GM12891 (cell line): ENCODE data around the gene FBXO9.
"Not testable (repeated sequence)": the region's sequence is repeated elsewhere in the genome, so short reads cannot be mapped to it uniquely, and the experiment has no call there.

Source experiments
- DNase-seq: peaks from one replicate; pipeline ENCODE4 v3.0.0; 2011; ENCODE audit warnings: low spot score; ENCODE audit not compliant: insufficient read length
- FAIRE-seq: peaks from 2 replicates; lab custom pipeline; 2011; peaks lifted over from hg19 to GRCh38; lab: Jason Lieb, UNC
- PAX5 ChIP-seq: IDR thresholded peaks from 2 replicates; pipeline ENCODE4 v1.6.1; 2011; ENCODE audit warnings: low read length, moderate library complexity, mild to moderate bottlenecking; ENCODE audit not compliant: insufficient read depth, severe bottlenecking
- POLR2A ChIP-seq: IDR thresholded peaks from 2 replicates; pipeline ENCODE4 v1.6.1; 2011; ENCODE audit warnings: low read depth, low read length, control low read depth
- POLR2AphosphoS5 ChIP-seq: IDR thresholded peaks from 2 replicates; pipeline ENCODE4 v1.6.1; 2011; ENCODE audit warnings: low read depth, low read length, control low read depth
- POU2F2 ChIP-seq: IDR thresholded peaks from 2 replicates; pipeline ENCODE4 v1.6.1; 2011; ENCODE audit warnings: low read depth, mild to moderate bottlenecking, control low read depth, low read length, moderate library complexity
- SPI1 ChIP-seq: IDR thresholded peaks from 2 replicates; pipeline ENCODE4 v1.6.1; 2011; ENCODE audit warnings: low read depth, low read length, control low read depth
- TAF1 ChIP-seq: IDR thresholded peaks from 2 replicates; pipeline ENCODE4 v1.6.1; 2011; ENCODE audit warnings: low read depth, low read length, control low read depth

The FBXO9 gene

DNA sequence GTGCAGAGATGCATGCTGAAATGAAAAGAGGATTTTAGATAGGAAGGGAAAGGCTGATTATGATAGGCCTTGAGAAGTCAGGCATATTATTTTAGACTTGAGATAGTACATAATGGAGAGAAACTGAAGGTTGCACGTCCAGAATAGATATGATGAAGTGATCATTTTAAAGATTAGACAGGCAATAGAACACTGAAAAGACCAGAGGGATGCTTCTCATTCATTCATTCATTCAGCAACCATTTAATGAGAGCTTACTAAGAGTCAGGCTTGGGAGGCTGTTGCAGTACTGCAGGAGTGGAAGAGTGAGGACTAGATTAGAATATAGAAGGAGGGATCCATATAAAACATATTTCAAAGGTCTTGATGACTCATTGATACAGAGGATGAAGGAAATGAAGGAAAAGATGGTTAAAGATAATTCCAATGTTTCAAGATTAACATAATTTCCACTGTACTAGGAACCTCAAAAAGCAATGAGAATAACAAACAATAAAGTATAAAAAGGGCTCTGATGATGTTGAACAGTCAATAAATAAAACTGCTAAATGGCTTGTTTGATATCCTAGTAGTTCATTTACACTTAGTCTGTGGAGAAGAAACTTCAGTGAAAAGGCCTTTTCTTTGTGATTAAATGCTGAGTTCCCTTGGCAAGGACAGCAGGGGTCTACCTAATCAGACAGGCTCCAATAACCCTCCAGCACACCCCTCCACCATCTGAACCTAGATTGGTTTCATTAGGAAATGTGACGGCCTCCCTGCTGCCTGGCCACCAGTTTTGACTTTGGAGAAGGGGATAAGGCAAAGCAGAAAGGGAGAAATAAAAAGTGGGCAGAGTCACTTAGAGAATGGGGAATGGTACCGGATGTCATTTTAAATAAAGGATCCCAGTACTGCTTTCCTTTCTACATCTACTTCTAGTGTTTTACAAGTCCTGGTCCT, 5.3 kb upstream of the FBXO9 start:
- FAIRE-seq, result no peak
- TF ChIP-seq POLR2A, result no peak
- no peak for TF ChIP-seq PAX5
- no peak for TF ChIP-seq POU2F2
- TF ChIP-seq TAF1, result no peak
- no peak for TF ChIP-seq SPI1
- TF ChIP-seq POLR2AphosphoS5, result no peak
- DNase-seq, result no peak

DNA sequence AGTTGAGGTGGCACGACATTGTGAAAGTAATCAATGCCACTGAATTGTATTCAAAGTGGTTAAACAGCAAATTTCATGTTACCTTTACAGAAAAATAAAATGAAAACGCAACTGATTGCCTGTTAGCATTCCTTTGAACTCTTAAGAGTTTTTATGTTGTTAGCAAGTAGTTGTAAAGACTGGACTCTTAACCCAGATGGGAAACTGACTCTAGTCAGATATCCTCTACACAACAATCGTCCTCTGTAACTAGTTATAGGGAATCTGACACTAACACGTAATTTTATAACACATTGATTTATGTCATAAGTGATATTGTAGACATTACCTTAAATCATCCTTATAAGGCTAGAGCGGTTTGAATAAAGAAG, 3.0 kb upstream of the FBXO9 start:
- DNase-seq (no peak), FAIRE-seq (no peak)
- no peak for TF ChIP-seq PAX5

DNA sequence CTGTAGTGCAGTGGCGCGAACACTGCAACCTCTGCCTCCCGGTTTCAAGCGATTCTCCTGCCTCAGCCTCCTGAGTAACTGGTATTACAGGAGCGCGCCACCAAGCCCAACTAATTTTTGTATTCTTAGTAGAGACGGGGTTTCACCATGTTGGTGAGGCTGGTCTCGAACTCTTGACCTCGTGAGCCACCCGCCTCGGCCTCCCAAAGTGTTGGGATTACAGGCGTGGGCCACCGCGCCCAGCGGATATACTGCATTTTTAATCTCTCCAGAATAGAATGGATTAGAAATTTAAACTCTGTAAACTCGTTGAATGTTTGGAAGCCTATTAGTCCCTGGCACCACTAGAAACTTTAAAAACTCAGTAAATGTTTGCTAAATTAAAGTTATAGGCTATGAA, 949 bp upstream of the FBXO9 start:
- DNase-seq, FAIRE-seq: not testable (repeated sequence)

DNA sequence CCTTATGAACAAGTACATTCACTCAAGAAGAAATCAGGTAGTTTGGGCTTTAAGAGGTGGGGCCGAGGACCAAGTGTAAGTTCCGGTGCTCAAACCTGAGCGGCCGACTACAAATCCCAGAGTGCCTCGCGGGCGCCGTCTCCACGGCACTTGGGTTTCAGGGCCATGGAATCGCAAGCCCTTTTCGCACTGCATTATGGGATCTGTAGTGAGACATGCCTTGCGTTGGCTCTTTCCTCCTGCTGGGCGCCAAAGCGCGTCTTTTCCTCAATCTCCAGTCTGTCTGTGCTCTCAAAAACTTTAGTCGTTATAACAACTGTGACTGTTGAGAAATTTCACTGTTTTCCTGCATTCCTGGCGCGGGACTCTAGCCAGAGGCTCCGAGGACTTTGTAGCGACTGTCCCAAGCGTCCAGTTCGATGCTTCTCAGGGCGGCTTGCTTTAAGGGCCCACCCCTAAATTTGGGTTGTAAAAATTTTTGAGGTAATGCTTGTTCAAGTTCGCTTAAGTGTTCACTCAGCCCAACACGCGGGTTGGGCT, 408 bp upstream of the FBXO9 start:
- DNase-seq (peak; percentile 78), FAIRE-seq (peak; percentile 93)
- TF ChIP-seq SPI1 (no peak), POLR2AphosphoS5 (no peak), POU2F2 (no peak), TAF1 (no peak), POLR2A (no peak), PAX5 (no peak)

DNA sequence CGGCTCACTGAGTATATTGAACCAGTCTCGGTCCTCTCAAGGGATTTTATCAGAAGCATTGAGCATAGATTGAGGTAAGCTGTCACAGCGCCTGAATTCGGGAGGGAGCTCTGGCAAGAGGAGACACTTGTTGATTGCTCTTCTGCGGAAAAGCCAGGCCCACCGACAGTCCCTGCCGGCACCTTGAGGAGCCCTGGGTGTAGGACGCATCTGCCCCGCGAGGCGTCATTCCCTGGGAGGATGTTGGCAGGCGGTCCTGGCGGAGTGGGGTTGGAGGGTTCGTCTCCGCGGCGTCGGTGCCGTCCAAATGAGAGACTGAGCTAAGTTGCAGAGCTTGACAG, 843 bp downstream of the FBXO9 start:
- peak; percentile 71 for FAIRE-seq
- no peak for DNase-seq
- TF ChIP-seq POU2F2 (no peak), PAX5 (no peak), SPI1 (no peak), TAF1 (no peak), POLR2AphosphoS5 (no peak)

DNA sequence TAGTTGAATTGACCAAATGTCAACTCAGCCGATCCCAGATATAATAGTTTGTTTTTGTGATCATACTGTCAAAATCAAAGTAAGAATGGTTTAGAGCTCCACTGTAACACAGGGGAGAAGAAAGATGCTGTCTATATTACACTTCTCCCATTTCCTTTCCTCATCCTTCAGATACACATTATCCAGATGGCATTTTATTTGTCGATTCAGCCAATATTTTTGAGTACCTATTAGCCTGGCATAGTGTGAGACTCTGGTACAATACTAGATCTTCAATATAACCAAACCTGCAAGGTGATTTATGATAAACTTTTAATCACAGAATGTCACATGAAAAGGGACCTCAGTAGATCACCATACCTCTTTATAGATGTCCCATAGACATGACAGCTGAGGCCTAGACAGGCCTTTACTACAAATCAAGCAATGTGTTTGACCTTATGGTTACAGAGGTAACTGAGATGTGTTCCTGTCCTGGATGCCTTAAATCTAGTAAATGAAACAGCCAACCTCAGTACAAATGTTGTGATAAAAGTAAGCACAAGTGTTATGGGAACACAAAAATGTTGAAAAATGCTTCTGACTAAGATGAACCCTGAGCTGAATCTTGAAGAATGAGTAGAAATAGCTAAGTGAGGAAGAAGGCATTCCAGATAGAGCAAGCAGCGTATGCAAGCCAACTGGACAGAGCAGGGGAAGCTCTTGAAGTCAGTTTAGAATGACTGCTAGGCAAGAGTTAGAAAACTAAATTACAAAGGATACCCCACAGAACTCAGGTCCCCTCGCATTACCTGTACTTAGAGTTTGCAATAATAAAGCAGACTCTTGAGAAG, 1.9 kb downstream of the FBXO9 start:
- DNase-seq (no peak), FAIRE-seq (no peak)
- TF ChIP-seq POLR2A (no peak), TAF1 (no peak), POU2F2 (no peak), POLR2AphosphoS5 (no peak), PAX5 (no peak), SPI1 (no peak)

DNA sequence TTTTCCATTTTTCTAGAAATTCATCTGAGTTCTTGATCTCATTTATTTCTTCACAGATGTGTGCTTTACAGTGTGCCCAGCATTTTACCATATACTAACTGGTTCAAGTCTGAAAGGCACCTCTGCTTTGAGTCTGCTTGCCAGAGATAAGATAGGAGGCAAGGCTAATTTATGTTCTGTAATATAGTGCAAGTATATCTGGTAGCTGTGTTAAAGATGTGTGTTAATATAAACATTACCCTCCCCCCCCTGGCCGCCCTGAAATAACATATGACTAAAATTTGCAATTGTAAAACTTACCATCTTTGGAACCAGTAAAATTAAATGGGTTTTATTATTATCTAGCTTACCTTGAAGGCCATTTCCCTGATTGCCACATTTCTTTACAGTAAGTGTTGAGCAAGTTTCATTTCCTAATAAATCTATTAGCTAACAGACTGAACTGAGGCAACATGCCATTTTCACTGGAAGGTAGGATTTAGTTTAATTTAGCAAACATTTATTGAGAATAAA, 2.7 kb downstream of the FBXO9 start:
- FAIRE-seq (no peak), DNase-seq (no peak)
- TF ChIP-seq POU2F2 (no peak), TAF1 (no peak), POLR2AphosphoS5 (no peak), POLR2A (no peak), SPI1 (no peak), PAX5 (no peak)

DNA sequence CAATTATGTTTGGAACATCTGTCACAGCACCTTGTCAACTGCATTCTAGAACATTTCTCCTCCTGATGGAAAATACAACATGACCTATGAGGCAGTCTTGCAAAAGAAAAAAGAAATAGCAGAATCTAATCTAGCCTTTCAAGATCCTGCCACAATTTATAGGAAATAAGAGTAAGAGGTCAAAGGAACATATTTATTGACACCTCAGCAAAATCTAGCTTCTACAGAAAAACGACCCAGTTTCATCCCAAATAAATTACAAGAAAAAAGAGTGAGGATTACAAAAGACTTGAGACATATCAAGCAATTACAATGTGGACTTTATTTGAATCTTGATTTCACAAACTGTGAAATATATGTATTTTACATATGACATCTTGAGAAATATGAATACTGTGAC, 4.2 kb downstream of the FBXO9 start:
- no peak for DNase-seq
- no peak for FAIRE-seq
- no peak for TF ChIP-seq PAX5
- TF ChIP-seq POLR2AphosphoS5, result no peak
- TF ChIP-seq POU2F2, result no peak
- no peak for TF ChIP-seq TAF1
- no peak for TF ChIP-seq SPI1
- no peak for TF ChIP-seq POLR2A

DNA sequence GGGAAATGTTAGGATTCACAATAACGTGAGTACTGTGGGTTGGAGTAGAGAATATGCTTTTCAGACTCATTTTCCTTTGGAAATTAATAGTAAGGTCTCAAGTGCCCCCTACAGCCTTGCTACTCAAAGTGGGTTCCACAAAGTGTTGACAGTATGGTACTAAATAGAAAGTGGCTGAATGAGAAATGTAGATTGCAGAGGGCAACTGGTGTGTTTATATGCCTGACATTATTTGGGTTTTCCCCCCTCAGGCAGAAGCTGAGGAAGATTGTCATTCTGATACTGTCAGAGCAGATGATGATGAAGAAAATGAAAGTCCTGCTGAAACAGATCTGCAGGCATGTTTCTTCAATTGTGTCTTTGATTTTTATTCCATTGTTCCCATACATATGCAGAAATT, 5.6 kb downstream of the FBXO9 start:
- DNase-seq (peak; percentile 6), FAIRE-seq (peak; percentile 59)
- TF ChIP-seq TAF1 (no peak), SPI1 (no peak), POLR2AphosphoS5 (no peak), POU2F2 (no peak), PAX5 (no peak), POLR2A (no peak)
